HG02970 (cell line): ENCODE results near the gene RSAD2.
"Not testable (repeated sequence)": the region's sequence is repeated elsewhere in the genome, so short reads cannot be mapped to it uniquely, and the experiment has no call there.

Experiments
- ATAC-seq: cut with Tn5 transposase; IDR thresholded peaks from one replicate; pipeline ENCODE4 v1.9.1; 2021; ENCODE audit warnings: mild to moderate bottlenecking, moderate library complexity, moderate number of reproducible peaks; ENCODE audit not compliant: unreplicated experiment, low FRiP score

Gene RSAD2, protein sequence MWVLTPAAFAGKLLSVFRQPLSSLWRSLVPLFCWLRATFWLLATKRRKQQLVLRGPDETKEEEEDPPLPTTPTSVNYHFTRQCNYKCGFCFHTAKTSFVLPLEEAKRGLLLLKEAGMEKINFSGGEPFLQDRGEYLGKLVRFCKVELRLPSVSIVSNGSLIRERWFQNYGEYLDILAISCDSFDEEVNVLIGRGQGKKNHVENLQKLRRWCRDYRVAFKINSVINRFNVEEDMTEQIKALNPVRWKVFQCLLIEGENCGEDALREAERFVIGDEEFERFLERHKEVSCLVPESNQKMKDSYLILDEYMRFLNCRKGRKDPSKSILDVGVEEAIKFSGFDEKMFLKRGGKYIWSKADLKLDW

GRCh38 chr2:6877402-6878304, at the start of gene RSAD2:
TSS of gene RSAD2 (plus strand) at chr2:6877777. CDS start at chr2:6877801, 24 bp downstream.
- peak; percentile 72 for ATAC-seq

GRCh38 chr2:6828299-6828584, 49.3 kb upstream of the RSAD2 start:
- no peak for ATAC-seq

- ATAC-seq = no peak
Measured at GRCh38 chr2:6831229-6831628, 46.3 kb upstream of the RSAD2 start.

DNA sequence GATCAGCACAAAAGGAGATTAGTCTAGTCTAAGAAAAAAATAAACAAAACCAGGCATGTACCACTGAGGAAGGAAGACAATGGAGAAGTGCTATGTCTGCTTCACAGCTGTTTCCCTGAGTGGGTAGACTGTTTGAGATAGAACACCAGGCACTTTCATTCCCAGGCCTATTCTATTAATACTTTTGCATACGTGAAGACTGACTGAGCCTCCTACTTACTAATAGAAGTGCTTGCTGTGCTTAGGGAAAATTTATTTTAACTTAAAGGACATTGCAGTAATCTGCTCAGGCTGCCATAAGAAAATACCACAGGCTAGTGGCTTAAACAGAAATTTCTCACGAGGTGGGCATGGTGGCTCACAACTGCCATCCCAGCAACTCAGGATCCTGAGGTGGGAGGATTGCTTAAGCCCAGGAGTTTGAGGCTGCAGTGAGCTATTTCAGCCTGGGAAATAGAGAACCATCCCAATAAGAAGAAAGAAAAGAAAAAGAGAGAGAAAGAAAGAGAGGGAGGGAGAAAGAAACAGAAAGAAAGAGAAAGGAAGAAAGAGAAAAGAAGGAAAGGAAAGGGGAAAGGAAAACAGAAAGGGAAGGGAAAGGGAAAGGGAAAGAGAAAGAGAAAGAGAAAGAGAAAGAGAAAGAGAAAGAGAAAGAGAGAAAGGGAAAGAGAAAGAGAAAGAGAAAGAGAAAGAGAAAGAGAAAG, 44.8 kb upstream of the RSAD2 start:
- ATAC-seq = no peak

DNA sequence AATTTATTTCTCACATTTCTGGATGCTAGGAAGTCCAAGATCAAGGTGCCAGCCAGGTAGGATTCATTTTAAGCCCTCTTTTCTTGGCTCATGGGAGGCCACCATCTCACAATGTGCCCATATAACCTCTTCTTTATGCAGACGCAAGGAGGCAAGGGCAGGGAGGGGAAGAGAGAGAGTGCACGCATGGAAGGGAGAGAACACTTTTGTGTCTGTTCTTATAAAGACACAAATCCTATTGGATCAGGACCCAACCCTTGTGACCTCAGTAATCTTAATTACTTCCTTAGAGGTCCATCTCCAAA, 44.3 kb upstream of the RSAD2 start:
- ATAC-seq = no peak

DNA sequence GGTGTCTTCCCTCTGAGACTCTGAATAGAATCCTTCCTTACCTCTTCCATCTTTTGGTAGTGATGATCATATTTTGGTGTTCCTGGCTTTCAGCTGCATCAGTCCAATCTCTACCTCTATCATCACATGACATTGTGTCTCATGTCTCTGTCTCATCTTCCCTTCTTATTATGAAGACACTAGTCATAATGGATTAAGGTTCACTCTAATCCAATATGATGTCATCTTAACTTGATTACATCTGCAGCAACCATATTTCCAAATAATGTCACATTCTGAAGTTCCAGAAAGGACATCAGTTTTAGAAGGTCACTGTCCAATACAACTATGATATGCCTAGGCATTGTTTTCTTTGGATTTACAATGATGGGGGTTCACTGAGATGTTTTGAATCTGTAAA, 43.4 kb upstream of the RSAD2 start:
- ATAC-seq = no peak

DNA sequence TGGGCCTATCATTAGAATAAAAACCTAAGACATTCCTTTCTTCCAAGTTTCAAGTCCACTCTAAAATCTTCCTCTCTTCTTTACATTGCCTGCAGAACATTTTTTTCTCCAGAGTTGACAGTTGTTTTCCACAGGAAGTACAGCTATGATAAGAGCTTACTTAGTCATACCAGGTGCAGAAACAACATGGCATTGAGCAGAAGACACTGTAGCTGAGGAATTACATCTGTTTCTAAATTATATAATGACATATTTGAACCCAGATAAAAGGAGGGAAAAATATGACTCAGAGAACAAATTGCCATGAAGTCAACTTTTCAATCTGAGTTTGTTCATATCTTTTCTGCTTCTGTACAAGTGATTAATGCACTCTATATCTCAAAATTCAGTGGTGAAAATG, 42.1 kb upstream of the RSAD2 start:
- no peak for ATAC-seq

DNA sequence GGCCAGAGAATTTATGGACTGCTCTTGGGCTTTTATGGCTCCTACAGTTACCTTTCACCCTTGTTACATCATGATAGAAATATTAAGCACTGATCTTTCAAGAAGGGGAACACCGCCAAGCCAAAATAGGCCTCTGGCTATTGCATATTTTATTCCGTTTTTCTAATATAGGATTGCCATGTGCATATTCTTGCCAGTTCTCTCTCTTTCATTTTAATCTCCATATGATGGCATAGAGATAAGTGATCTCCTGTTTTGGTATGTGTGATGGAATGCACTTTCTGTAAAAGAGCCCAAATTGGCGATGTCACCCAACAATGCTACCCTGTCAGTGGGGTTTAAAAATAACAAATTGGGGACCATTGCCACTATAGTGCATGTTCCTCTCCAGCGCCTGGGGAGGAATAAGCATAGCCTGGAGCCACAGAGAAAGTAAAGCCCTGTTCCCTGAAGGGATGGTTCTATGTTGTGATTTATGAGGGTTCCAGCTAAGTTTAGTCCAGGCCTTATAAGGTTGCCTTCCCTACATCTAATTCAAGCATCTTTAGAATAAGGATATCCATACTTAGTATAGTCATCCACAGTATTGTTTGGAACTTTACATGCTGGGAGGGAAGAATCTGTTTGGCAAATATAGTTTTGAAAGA, 38.8 kb upstream of the RSAD2 start:
- no peak for ATAC-seq

- no peak for ATAC-seq
Measured at GRCh38 chr2:6841537-6842287, 35.9 kb upstream of the RSAD2 start.

GRCh38 chr2:6845312-6845711, 32.3 kb upstream of the RSAD2 start:
- no peak for ATAC-seq

- no peak for ATAC-seq
Measured at GRCh38 chr2:6845903-6846302, 31.7 kb upstream of the RSAD2 start.

DNA sequence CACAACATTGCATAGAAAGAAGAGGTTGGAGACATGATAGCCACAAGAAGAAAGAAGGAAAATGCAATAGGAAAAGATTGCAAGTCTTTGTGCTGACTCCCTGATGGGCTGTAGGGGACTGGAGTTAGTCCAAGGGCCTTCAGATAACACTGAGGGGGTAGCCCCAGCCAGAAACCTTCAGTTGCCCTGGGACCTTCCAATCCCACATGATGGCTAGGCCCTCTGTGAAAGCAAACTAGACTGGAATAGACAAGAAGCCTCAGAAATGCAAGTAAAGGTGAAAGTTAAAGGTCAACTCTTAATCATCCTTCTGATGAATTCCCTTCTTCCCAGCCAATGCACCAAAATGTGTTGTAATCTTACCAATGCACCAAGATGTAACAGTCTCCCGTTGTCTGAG, 31.0 kb upstream of the RSAD2 start:
- no peak for ATAC-seq

DNA sequence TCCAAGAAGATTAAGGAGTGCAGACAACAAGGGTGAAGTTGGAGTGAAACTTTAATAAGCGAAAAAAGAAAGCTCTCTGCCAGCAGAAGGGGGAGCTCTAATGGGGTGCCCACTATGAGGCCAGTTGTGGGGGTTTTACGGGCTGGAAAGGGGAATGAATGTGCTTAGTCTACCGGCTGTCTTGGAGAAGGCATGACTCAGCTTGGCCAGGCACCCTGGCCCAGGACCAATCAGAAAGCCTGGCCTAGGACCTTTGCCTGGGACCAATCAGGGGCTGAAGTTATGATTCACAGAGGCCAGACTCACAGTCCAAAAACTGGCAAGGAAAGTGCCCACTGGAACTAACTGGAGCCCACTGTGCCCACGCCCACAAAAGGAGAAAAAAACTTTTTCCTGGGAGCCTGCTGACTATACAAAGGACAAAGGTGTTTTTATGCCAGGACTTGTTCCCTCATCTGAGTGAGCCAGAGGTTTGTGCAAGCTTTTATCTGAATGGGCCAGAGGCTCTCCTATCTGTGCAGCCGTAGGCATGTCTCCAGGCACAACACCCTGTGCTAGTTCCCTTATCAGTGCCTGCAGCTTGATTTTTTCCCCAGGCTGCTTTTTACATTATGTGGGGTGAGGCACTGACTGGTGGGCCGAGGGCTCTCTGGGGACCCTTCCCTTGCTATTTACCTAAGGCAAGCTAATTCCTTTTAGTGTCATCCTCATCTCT, 30.5 kb upstream of the RSAD2 start:
- no peak for ATAC-seq

DNA sequence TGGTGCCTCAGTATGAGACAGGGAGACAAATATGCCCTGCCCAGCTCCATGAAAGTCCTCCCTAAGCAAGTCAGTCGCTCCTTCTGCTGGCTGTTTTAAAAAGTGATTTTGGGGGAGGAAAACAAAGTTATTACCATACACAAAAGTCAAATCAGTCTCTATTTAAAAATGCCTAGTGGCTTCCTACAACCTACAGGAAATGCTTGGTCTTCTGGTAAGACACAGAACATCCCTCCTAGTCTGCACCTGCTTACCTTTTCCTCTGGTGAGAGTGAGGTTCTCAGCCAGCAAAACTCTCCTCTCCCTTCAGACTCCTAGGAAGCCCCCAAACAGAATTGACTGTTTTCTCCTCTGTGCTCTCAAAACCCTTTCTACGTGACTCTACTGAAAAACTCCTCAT, 25.4 kb upstream of the RSAD2 start:
- no peak for ATAC-seq

DNA sequence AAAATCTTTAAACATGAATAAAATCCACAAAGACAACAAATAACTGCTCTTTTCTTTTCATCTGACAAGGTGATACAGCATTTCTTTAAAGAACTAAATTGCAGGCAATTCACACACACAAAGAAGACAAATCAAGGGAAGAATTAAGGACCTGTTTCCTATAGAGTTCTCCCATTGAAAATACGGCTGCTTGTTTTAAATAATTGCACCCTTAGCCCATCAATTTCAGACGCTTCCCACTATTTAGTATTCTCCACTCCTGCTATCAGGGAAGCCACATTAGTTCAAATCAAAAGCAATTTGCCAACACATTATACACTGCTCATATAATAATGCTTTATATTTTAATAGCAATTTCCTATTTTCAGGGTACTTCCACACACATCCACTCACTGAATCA, 23.2 kb upstream of the RSAD2 start:
- ATAC-seq = no peak

- ATAC-seq = no peak
Measured at GRCh38 chr2:6855860-6856547, 21.6 kb upstream of the RSAD2 start.

- no peak for ATAC-seq
Measured at GRCh38 chr2:6856548-6856920, 21.0 kb upstream of the RSAD2 start.

DNA sequence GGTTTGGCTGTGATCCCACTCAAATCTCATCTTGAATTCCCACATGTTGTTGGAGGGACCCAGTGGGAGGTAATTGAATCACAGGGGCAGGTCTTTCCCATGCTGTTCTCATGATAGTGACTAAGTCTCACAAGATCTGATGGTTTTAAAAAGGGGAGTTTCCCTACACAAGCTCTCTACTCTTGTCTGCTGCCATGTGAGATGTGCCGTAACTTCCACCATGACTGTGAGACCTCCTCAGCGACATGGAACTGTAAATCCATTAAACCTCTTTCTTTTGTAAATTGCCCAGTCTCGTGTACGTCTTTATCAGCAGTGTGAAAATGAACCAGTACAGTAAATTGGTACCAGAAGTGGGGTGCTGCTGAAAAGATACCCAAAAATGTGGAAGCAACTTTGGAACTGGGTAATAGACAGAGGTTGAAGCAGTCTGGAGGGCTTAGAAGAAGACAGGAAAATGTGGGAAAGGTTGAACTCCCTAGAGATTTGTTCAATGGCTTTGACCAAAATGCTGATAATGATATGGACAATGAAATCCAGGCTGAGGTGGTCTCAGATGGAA, 19.0 kb upstream of the RSAD2 start:
- ATAC-seq = not testable (repeated sequence)

GRCh38 chr2:6860296-6860695, 17.3 kb upstream of the RSAD2 start:
- ATAC-seq = no peak
